22Rv1 (cell line): ENCODE results near the gene KYAT1.

Experiments used
- CTCF ChIP-seq: fragments of 450-650 bp; IDR thresholded peaks from 2 replicates; pipeline ENCODE4 v1.5.1; 2017; ENCODE audit warnings: mild to moderate bottlenecking
- ZFX ChIP-seq: fragments of 450-650 bp; IDR thresholded peaks from 2 replicates; pipeline ENCODE4 v1.6.1; 2017; ENCODE audit warnings: antibody characterized with exemption, borderline replicate concordance

DNA sequence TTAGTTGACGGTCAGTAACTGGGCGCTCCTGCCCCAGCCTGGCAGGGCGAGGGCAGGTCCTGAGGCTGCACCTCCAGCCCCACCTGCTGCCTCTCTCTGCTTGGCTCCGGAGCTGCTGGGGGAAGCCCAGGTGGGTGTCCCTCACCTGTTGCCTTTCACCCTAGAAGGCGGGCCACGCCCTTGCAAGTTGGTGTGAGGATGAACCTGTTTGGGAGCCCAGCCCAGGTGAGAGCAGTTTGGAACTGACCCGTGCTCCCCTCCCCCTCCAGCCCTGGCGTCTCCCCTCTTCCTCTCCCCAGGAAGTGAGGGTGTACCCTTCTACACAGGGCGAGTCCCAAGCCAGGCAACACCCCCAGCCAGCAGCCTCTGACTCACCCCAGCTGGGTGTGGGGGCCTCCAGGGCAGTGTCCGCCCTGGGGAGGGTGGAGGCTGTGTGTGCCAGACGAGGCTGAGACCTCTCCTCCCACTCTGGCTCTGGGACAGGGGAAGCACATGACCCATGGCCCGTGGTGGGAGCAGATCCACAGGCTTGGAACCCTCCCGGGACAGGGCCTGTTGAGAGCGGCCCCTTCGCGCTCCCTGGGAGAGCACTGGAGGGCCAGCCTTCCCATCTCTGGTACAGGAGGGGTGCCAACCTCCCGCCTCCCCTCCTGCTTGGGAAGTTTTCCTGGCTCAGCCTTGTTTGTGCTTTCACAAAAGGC, 10.6 kb upstream of the KYAT1 start:
- no peak for TF ChIP-seq CTCF
- no peak for TF ChIP-seq ZFX
